CD14-positive monocyte (primary cell): Measurements from ENCODE around the gene NINL. TPM values are rescaled to one million over a fixed set of nuclear protein-coding genes. Genes with fewer than 3 reads are reported as not detected.

Source experiments
- DNase-seq, 3 donors: peaks; one replicate each; pipeline ENCODE4 v3.0.0-alpha.2; 2011 to 2022
- H2AFZ ChIP-seq: 2 replicates; pipeline ENCODE4 v1.6.0; 2012; ENCODE audit warnings: mild to moderate bottlenecking, low read depth, low read length, inconsistent platforms; ENCODE audit not compliant: insufficient read depth, poor library complexity, severe bottlenecking
- H3K27ac ChIP-seq, 2 donors: 1 replicate in 1 of 2; 2 replicates in 1 of 2; pipeline ENCODE4 v1.5.1; 2012 to 2013; ENCODE audit warnings: low read length in 2 of 2, control low read depth in 1 of 2, inconsistent platforms in 1 of 2, low read depth in 1 of 2, mild to moderate bottlenecking in 1 of 2
- H3K27me3 ChIP-seq, 2 donors: one replicate each; pipeline versions ENCODE4 v1.6.0 to v1.6.1; 2011 to 2013; ENCODE audit warnings: low read length in 2 of 2; ENCODE audit not compliant: control insufficient read depth in 2 of 2, insufficient read depth in 2 of 2
- H3K36me3 ChIP-seq, 2 donors: replicated peaks in 1 of 2; 1 replicate in 1 of 2; 2 replicates in 1 of 2; pipeline versions ENCODE4 v1.5.1 to v1.6.1; 2012 to 2013; ENCODE audit warnings: low read length in 2 of 2, control low read depth in 1 of 2, inconsistent platforms in 1 of 2, mild to moderate bottlenecking in 1 of 2; ENCODE audit not compliant: insufficient read depth in 2 of 2, control insufficient read depth in 1 of 2
- H3K4me1 ChIP-seq, 2 donors: 1 replicate in 1 of 2; 2 replicates in 1 of 2; pipeline versions ENCODE4 v1.5.1 to v1.6.1; 2012 to 2013; ENCODE audit warnings: low read length in 2 of 2, control low read depth in 1 of 2, inconsistent platforms in 1 of 2, mild to moderate bottlenecking in 1 of 2, moderate library complexity in 1 of 2; ENCODE audit not compliant: insufficient read depth in 2 of 2, control insufficient read depth in 1 of 2
- H3K4me2 ChIP-seq: replicated peaks from 2 replicates; pipeline ENCODE3; 2012; ENCODE audit warnings: low read length, moderate library complexity, mild to moderate bottlenecking; ENCODE audit not compliant: poor library complexity, severe bottlenecking; ENCODE audit errors: extremely low read depth
- H3K4me3 ChIP-seq, 3 experiments: fragments of 200-600 bp in 1 of 3; sonication (generic) in 1 of 3; replicated peaks in 1 of 3; 1 replicate in 2 of 3; 2 replicates in 1 of 3; pipeline ENCODE4 v1.5.1; 2011 to 2013; ENCODE audit warnings: low read length in 3 of 3, mild to moderate bottlenecking in 3 of 3, control low read depth in 2 of 3, low read depth in 2 of 3, inconsistent platforms in 1 of 3, moderate library complexity in 1 of 3
- H3K79me2 ChIP-seq: 2 replicates; pipeline ENCODE4 v1.6.0; 2012; ENCODE audit warnings: mild to moderate bottlenecking, control low read depth, inconsistent platforms, low read length, moderate library complexity; ENCODE audit not compliant: insufficient read depth
- H3K9ac ChIP-seq: 2 replicates; pipeline ENCODE4 v1.6.0; 2017; ENCODE audit warnings: low read length, mild to moderate bottlenecking; ENCODE audit not compliant: insufficient read depth, poor library complexity, severe bottlenecking
- H3K9me3 ChIP-seq, 2 donors: replicated peaks in 1 of 2; 1 replicate in 1 of 2; 2 replicates in 1 of 2; pipeline versions ENCODE4 v1.5.1 to v1.6.1; 2012 to 2013; ENCODE audit warnings: low read length in 2 of 2, control low read depth in 1 of 2; ENCODE audit not compliant: control insufficient read depth in 1 of 2, insufficient read depth in 1 of 2
- H4K20me1 ChIP-seq: 2 replicates; pipeline ENCODE4 v1.6.0; 2012; ENCODE audit warnings: mild to moderate bottlenecking, low read length, control low read depth, moderate library complexity; ENCODE audit not compliant: insufficient read depth
- H3K27ac Mint-ChIP-seq, 7 donors: one replicate each; pipeline ENCODE4 v1.8.0; 2020; ENCODE audit warnings: mild to moderate bottlenecking in 7 of 7, mixed read lengths in 7 of 7, moderate library complexity in 6 of 7, inconsistent platforms in 2 of 7
- H3K27me3 Mint-ChIP-seq, 3 donors: one replicate each; pipeline ENCODE4 v1.8.0; 2021 to 2022; ENCODE audit warnings: low read depth in 3 of 3, mild to moderate bottlenecking in 3 of 3, mixed read lengths in 3 of 3, moderate library complexity in 3 of 3, inconsistent platforms in 1 of 3
- H3K36me3 Mint-ChIP-seq, 2 donors: one replicate each; pipeline ENCODE4 v1.8.0; 2020; ENCODE audit warnings: mixed read lengths in 2 of 2, inconsistent platforms in 1 of 2, mild to moderate bottlenecking in 1 of 2
- H3K4me1 Mint-ChIP-seq: one replicate; pipeline ENCODE4 v1.8.0; 2020; ENCODE audit warnings: mild to moderate bottlenecking, mixed read lengths
- H3K4me3 Mint-ChIP-seq, 2 donors: one replicate each; pipeline ENCODE4 v1.8.0; 2020; ENCODE audit warnings: mild to moderate bottlenecking in 2 of 2, mixed read lengths in 2 of 2, moderate library complexity in 1 of 2
- H3K9me3 Mint-ChIP-seq, 7 donors: one replicate each; pipeline ENCODE4 v1.8.0; 2020 to 2022; ENCODE audit warnings: mixed read lengths in 7 of 7, mild to moderate bottlenecking in 6 of 7, moderate library complexity in 6 of 7, inconsistent platforms in 2 of 7
- CTCF ChIP-seq: fragments of 200-600 bp; IDR thresholded peaks from one replicate; pipeline ENCODE4 v1.8.0; 2022; ENCODE audit warnings: antibody characterized with exemption, mild to moderate bottlenecking
- WGBS: methylation state at CpG from one replicate; pipeline ENCODE4 v1.1.5; 2013; ENCODE audit warnings: missing lambda C conversion rate; ENCODE audit not compliant: insufficient coverage; 5-methylcytosine and 5-hydroxymethylcytosine counted together
- intact Hi-C, 2 donors: fragments of 100-400 bp; cut with micrococcal nuclease; formaldehyde crosslinking; loops; one replicate each; pipeline versions ENCODE4 v1.15.0 to v1.15.1; 2023
- polyA plus RNA-seq, 3 donors: library from polyadenylated mRNA; depleted of rRNA in 1 of 3; unstranded in 2 of 3; stranded (reverse) in 1 of 3; fragments of 300-500 nt in 2 of 3; fragments of >200 nt in 1 of 3; fragmentation: Illumina TruSeq in 2 of 3; gene quantifications; 1 replicate in 2 of 3; 2 replicates in 1 of 3; pipeline ENCODE4 v1.2.3, GENCODE V29; 2012 to 2021

NINL gene
- polyA plus RNA-seq, 3 donors = 0.08 to 0.15 TPM; not detected in 1

GRCh38 chr20:25486377-25486776 is 99.0 kb downstream of the NINL start:
- Mint-ChIP-seq H3K4me3 (no peak overlapping the region), H3K27ac (no peak overlapping the region), H3K36me3 (no peaks in the 10 kb centered on the region), H3K27me3 (peaks cover 13 to 23% (median 14%) of the 10 kb centered on the region in 3 donors), H3K9me3 (no peaks in the 10 kb centered on the region), H3K4me1 (no peaks in the 10 kb centered on the region)
- 13% methylated on average over 7 of the region's 9 CpGs for whole genome bisulfite sequencing
- H3K27ac ChIP-seq = no peak overlapping the region
- H3K4me3 ChIP-seq = no peak overlapping the region
- TF ChIP-seq CTCF = no peak
- H4K20me1 ChIP-seq = no peaks in the 10 kb centered on the region
- no peaks in the 10 kb centered on the region for H3K79me2 ChIP-seq
- peaks cover 0 to 8% of the 10 kb centered on the region in 2 donors for H3K27me3 ChIP-seq
- H3K4me1 ChIP-seq = no peaks in the 10 kb centered on the region
- H3K9ac ChIP-seq = no peak overlapping the region
- no peak overlapping the region for H2AFZ ChIP-seq
- intact Hi-C loops = no loop called here
- no peak overlapping the region for H3K4me2 ChIP-seq
- no peaks in the 10 kb centered on the region for H3K9me3 ChIP-seq
- no peak for DNase-seq
- H3K36me3 ChIP-seq = no peaks in the 10 kb centered on the region

- H3K4me3 Mint-ChIP-seq = no peak overlapping the region
Measured at GRCh38 chr20:25485872-25486271, 99.5 kb downstream of the NINL start.

More at GRCh38 chr20:25485872-25486271, 99.5 kb downstream of the NINL start:
- no peaks in the 10 kb centered on the region for H3K4me1 Mint-ChIP-seq
- WGBS = no CpG with 5 or more reads among the region's 2 CpGs
- intact Hi-C loops = no loop called here
- no peak for TF ChIP-seq CTCF
- H3K4me1 ChIP-seq = no peaks in the 10 kb centered on the region
- no peak overlapping the region for H3K27ac Mint-ChIP-seq
- H3K79me2 ChIP-seq = no peaks in the 10 kb centered on the region
- no peaks in the 10 kb centered on the region for H3K9me3 ChIP-seq
- no peak overlapping the region for H3K27ac ChIP-seq
- no peaks in the 10 kb centered on the region for H4K20me1 ChIP-seq
- H3K36me3 ChIP-seq = no peaks in the 10 kb centered on the region
- no peak overlapping the region for H3K9ac ChIP-seq
- H2AFZ ChIP-seq = no peak overlapping the region
- H3K9me3 Mint-ChIP-seq = no peaks in the 10 kb centered on the region
- H3K4me3 ChIP-seq = no peak overlapping the region
- H3K27me3 Mint-ChIP-seq = peaks cover 13 to 23% (median 14%) of the 10 kb centered on the region in 3 donors
- no peak overlapping the region for H3K4me2 ChIP-seq
- H3K36me3 Mint-ChIP-seq = no peaks in the 10 kb centered on the region
- peaks cover 0 to 8% of the 10 kb centered on the region in 2 donors for H3K27me3 ChIP-seq
- DNase-seq = no peak
